Activated CD4-positive, alpha-beta T cell treated with anti-CD3 and anti-CD28 coated beads for 24 hours (primary cell): ENCODE results near the gene EFHD1.
"Not testable (repeated sequence)": the region's sequence is repeated elsewhere in the genome, so short reads cannot be mapped to it uniquely, and the experiment has no call there.

Source experiments
- DNase-seq, 2 donors: peaks; one replicate each; pipeline ENCODE4 v3.0.0-alpha.2; 2020; ENCODE audit warnings: low read depth in 2 of 2

The EFHD1 gene

DNA sequence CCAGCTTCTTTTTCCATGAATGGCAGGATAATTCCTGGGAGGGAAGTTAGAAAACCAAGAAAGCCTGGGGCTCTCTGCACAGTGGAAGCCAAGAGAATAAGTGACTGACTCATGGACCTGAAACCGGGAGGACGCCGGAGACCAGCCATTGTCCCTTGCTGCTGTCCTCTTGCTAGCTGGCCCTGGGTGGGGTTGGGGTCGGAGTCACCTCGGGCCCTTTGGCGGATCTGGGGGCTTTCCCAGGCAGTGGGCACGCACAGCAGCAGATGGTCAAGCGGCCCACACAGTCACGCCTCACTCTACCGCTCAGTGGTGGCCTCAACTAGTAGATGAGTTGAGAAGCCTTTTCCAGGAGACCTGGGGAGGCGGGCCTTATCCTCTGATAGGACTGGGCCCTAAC, 15.6 kb downstream of the EFHD1 start:
- no peak for DNase-seq

DNA sequence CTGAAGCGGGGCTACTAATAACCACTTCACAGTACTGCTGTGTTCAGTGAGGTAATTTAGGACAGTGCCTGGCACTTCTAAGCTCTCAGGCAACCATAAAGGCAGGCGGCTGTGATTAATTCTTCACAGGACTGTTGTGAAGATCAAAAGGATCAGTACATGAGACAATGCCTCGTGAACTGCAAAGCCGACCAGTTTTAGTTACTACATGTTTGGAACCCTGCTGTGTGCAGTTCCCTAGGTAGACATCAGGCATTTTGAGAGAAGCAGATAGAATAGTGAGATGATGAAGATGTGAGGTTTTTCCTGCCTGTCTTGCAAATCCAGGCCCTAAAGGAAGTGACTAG, 19.1 kb downstream of the EFHD1 start:
- DNase-seq = no peak

DNA sequence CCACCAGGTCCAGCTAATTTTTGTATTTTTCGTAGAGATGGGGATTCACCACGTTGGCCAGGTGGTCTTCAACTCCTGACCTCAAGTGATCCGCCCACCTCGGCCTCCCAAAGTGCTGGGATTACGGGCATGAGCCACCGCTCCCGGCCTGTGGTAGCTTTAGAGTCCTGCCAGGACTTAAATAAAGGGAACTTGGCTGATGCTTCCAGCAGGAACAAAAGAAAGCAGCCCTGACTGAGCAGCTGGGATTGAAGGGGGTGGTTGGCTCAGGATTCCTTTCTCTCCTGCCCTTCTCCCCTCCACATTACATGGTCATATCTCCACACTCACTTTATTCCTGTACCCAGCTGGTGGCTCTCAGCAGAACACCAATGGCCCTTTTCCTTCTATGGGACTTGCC, 20.0 kb downstream of the EFHD1 start:
- DNase-seq = no peak

DNA sequence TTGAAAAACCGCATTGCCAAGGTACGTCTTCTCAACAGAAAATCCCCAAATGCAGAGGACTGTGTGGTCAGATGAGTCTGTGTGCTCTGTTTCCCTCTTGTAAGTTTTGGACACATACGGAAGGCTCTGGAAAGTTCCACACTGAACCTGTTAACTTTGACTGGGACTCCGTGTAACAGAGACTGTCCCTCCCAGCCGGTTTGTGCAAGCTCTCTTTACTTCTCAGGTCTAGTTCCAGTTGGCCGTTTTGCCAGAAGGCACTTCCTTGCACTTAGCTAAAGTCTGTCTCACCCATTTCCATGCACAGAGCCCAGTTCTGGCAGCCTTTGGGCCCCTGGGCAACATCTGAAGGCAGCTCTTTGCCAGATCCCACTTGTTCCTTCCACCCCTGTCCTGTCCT, 22.0 kb downstream of the EFHD1 start:
- DNase-seq = no peak

DNA sequence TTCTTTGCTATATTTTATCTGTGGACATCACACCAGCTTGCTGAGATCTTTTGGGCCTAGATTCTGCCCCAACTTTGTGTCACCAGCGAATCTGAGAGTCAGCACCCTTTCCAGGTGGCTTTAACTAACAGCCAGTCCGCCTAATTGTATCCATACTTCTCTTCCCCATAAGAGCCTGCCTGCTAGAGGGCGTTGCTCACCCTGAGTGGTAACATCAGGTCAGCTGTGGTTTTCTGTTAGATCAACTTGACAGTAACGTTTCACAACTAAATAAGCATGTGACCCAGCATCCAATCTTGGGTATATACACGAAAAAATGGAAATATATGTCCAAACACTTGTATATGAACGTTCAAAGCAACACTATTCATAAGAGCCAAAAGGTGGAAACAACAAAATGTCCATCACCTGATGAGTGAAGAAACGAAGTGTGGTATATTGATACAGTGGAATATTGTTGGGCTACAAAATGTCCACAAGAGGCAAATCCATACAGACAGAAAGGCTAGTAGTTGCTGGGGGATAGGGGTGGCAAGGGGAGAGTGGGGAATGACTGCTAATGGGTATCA, 24.9 kb downstream of the EFHD1 start:
- DNase-seq = no peak

DNA sequence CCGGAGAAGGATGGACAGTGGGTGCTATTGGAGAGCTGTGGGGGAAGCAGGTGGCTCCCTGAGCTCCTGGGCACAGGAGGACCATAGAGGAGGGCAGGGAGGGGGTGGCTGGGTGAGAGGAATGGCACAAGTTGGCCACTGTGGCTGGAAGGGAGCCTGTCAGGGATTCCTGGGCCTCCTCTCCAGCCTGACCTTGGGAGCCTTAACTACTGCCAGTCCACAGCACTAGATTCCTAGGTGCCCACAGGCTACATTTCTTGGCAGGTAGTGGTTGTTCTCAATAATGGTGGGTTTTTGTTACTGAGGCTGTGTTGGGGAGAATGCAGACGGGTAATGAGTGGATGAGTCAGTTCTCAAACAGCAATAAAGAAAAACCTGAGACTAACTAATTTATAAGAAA, 26.0 kb downstream of the EFHD1 start:
- no peak for DNase-seq

DNA sequence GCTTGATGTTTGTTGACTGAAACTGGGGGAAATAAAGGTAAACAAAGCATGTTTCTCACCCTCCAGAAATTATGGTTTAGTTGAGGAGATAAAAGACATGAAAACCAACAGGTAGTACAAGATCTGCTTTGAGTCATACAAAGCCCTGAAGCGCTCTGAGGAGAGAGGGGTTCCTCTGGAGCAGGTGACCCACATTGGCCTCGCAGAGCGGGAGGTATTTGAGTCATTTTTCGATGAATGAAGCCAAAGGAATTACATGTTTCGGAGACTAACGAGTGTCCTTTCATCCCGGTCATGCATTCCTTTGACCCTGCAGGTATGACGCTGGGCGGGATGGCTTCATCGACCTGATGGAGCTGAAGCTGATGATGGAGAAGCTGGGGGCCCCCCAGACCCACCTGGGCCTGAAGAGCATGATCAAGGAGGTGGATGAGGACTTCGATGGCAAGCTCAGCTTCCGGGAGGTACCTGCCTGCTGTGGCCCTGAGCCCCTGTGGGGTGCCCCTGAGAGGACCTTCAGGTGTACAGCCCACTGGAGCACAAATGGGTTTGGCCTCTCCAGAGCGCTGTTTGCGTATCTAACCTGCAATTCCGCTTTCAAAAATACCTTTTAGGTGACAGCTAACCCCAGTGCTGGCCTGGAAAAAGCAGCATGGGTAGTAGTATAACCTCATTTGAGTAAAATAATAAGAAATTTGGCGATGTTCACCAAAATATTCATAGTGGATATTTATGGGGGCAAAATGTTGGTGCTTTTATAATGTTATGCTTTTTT, 29.3 kb downstream of the EFHD1 start:
- no peak for DNase-seq

DNA sequence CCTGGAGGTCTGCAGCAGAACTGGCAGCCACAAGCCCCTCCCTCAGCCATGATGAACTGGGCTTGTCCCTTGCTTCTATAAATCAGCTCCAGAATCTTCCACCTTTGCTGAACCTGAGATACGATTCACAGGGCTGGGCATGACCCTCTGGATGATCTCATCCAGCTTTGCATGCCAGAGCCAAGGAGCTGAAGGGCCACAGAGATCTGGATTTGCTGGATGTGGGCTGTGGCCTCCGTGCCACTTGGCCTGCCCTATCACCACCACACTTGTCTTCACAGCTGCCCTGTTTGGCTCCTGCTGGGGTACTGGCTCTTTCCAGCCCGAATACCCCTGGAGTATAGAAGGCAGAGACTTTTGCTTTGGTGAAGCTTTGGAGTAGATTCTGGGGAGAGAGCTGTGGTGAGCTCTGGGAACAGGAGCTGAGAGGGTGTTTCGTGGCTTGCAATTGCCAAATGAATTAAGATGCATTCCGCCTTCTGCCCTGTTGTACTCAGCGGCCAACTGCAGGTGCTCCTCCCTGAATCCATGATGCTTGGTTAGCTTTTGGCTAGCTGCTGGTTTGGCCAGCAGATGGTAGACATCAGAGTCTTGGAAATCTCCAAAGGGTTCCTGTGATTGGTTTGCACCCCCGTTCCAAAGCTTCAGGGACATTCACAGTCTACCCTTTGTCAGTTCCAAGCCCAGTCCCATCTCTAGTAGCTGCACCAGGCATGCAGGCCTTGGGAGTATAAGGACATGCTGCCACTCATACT, 32.8 kb downstream of the EFHD1 start:
- DNase-seq = no peak

DNA sequence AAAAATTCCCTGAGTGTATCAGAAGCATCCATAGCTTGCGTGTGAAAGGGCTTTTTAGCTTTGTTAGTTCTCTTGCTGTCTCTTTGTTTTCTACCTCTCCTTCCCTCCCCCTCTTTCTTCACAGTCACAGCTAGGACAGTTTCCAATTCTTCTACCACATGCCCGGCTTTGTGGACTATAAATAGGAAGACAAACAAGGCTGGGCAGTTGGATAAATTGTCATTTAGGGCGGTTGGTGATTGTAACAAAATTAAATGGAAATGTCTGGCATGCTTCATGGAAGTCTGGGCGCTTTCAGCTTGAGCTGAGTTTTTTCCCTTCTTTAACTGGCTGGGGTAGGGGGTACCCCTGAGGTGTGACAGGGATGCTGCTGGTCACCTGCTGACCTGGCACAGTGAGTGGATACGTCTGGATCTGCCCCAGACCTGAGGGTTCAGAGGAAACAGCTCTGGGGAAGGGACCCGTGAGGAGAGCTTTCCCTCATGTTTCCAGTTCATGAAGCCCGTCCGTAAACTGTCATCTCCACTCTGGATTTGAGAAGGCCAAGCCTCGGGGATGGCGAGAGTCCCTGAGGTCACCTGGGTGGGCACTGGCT, 34.7 kb downstream of the EFHD1 start:
- DNase-seq = no peak

DNA sequence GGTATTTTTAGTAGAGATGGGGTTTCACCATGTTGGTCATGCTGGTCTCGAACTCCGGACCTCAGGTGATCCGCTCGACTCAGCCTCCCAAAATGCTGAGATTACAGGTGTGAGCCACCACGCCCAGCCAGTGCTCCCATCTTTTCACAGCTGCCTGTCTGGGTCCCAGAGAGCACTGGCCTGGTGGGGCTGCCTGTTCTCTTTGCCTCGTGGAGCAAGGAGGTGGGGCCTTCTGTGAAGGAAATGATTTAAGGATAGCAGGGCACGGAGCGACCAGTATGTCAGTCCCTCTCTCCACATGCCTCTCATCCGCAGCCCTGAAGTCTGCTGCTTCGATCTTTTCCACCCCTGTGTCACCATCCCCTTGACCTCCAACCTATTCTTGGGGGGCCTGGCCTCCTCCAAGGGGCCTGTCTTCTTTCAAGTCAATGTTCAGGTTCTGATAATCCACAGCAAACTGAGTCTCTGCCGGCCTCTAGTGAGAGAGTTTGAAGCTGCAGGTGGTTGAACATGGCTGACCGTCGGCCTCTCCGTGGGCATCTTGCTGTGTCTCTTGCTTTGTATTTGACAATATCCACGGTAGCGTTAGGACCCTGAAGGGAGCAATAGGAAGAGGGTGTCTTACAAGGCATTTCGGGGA, 35.5 kb downstream of the EFHD1 start:
- DNase-seq = no peak

DNA sequence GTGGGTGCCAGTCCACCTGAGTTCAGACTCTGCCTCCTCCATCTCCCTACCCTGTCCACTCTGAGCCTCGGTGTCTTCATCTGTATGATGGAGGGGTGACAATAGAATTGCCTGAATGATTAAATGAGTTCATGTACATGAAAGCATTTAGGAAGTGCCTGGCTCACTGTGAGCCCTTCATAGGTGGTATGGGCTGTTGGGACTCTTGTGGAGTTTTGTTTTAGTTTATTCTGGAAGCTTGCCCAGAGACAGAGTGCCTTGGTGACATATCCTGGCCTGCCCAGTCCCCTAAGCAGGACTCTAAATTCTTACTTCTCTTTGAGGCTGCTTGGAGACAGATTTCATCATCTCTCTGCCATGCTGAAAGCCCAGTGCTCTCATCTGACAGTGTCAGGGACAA, 39.2 kb downstream of the EFHD1 start:
- no peak for DNase-seq

DNA sequence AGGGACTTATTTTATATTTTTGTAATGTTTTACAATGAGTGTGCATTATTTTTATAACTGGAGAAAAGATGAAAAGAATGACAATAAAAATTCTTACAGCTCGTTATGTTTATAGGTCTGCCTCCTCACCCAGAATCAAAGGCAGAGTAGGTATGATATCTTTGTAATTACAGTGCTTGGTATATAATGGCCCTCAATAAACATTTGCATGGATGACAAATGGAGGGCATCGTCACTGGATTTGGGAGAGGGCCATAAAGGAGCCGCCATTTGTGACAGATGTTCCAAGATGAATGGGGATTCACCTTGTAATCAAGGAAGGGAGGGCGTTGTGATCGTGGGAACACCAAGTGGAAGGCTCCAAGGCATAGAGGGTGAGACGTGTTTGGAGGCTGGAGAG, 41.1 kb downstream of the EFHD1 start:
- DNase-seq = no peak

DNA sequence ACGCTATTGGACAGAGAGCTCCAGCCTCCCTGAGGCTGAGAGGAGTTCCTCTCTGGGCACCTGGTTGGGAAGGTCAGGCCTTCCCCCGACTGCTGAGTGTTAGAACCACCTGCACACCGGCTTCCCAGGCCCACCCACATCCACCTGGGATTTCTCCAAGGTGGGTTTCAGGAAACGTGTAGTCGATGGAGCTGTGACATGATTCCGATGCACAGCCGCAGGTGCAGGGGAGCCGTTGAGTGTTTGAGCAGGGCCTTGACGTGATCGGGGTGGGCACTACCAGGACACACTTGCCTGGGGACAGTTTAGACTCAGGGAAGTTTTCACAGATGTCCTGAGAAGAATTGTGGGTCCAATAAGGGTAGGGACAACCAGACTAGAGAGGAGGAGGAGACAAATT, 42.0 kb downstream of the EFHD1 start:
- DNase-seq = no peak

DNA sequence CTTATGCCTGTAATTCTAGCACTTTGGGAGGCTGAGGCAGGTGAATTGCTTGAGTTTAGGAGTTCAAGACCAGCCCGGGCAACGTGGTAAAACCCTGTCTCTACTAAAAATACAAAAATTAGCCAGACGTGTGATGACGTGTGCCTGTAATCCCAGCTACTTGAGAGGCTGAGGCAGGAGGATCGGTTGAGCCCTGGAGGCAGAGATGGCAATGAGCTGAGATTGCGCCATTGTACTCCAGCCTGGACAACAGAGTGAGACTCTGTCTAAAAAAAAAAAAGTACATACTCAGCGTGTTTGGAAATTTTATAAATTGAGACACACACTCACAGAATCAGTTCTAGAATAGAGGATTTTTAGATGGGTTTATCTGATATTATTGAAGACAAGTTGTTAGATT, 46.6 kb downstream of the EFHD1 start:
- no peak for DNase-seq

DNA sequence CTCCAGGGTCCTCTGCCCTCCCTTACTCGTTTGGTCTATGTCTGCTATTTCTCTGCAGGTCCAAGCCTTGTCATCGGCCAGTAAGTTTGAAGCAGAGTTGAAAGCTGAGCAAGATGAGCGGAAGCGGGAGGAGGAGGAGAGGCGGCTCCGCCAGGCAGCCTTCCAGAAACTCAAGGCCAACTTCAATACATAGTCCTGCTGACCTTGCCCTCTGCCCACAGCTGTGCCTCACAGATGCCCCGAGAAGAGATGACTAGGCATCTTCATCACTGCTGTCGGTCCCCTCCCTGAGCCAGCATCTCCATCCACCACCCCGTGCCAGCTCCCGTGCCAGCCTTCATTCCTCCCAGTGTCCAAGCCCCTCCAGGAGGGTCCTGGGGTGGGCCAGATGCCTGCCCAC, 48.1 kb downstream of the EFHD1 start:
- DNase-seq = no peak

DNA sequence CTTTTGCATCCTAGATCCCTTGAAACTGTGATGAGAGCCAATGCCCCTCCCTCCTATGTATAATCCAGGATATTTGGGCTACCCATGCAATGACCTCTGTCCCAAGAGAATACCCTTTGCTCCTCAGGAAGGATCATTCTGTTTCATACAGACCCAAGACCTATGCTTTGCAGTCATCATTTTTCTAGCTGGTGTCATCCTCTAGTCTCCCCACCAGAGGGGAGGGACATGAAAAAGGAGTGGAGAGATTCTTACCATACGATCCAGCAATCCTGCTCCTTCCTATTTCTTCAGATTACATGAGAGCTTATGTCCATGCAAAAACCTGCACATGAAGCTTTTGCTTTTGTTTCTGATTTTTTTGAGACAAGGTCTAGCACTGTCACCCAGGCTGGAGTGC, 50.0 kb downstream of the EFHD1 start:
- no peak for DNase-seq

DNA sequence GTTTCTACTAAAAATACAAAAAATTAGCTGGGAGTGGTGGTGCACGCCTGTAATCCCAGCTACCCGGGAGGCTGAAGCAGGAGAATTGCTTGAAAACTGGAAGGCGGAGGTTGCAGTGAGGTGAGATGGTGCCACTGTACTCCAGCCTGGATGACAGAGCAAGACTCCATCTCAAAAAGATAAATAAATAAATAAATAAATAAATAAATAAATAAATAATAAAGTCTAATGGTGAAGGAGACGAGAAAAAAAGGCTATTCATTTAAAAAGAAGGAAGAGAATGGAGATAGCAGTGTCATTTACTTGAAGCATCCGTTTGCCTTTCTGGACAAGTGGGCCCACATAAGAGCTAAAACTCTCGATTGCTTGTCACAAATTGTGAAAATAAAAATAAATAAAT, 52.0 kb downstream of the EFHD1 start:
- DNase-seq = not testable (repeated sequence)

DNA sequence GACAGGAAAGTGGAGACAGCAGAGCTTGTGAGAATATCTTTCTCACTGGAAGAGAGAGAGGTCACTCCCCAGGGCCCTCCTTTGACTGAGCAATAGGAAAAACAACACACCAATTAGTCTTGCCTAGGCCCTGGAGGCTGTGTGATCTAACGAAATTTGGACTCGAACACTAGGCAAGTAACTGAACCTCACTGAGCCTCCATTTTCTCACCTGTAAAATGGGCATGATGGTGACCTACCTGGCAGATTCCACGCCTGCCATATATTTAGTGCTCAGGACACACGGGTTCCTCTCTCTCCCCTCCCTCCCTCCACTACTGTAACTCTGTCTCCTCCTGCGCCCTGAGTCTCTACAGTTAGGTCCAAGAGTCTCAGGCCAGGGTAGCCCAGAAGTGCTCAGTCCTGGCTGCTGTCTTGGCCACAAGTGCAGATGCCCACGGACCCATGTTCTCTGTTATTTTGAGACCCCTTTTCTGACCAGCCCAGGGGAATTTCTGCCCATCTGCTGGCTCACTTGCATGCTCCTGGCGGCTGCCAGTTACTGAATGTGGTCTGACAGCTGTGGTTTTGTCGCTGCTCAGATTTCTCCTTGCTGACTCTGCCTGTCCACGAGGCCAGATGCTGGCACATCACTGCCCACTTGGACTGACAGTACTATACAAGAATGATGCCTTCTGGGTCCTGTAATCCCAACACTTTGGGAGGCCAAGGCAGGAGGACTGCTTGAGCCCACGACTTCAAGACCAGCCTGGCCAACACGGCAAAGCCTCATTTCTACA, 54.2 kb downstream of the EFHD1 start:
- no peak for DNase-seq

DNA sequence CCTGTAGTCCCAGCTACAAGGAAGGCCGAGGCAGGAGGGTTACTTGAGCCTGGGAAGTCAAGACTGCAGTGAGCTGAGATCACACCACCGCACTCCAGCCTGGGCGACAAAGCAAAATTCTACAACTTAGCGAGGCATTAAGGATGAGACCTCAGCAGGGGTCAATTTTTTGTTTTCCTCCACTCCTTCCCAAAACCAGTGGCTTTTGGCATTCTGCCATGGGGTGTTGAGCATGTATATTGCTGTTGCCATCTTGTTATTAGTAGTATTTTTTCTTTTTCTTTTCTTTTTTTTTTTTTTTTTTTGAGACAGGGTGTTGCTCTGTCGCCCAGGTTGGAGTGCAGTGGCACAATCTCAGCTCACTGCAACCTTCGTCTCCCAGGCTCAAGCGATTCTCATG, 54.8 kb downstream of the EFHD1 start:
- no peak for DNase-seq

DNA sequence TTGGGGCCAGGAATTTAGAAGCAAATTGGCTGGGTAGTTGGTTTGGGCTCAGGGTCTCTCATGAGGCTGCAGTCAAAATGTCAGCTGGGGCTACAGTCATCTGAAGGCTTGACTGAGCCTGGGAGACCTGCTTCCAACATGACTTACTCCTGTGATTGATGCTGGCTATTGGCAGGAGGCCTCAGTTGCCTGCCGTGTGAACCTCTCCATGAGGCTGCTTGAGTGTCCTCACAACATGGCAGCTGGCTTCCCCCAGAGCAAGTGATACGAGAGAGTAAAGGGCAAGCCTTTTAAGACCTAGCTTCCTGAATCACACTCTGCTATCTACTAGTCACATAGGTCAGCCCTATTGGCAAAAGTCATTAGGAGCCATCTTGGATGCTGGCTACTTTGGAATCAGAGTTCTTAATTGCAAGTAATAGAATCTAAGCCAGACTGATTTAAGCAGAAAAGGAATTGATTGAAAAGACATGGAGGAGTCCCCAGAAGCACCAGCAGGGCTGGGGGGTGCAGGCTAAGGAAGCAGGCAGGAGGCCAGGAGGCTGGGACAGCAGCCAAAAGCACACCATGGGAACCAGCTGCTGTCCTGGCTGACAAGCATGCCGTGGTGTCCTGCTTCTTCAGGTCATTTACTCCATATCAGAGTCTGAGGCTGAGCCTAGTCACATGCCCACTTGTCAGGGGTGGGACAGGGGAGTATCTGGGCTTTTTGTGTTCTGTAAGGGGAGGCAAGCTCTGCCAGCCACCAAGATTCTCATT, 55.9 kb downstream of the EFHD1 start:
- DNase-seq = no peak

DNA sequence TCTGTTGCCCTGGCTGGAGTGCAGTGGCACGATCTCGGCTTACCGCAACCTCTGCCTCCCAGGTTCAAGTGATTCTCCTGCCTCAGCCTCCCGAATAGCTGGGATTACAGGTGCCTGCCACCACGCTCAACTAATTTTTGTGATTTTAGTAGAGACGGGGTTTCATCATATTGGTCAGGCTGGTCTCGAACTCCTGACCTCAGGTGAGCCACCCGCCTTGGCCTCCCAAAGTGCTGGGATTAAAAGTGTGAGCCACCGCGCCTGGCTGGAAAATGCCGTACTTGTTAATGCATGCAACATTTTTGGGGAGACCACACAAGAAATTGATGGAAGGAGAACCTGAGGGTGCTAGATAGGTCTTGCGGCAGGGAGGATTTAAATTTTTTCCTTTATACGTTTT, 57.7 kb downstream of the EFHD1 start:
- DNase-seq = not testable (repeated sequence)
